Central memory CD4-positive, alpha-beta T cell (primary cell): Measurements from ENCODE around the gene MAPK7.

Source experiments
- DNase-seq: peaks from one replicate; pipeline ENCODE4 v3.0.0; 2022
- total RNA-seq, 3 experiments: gene quantifications; one replicate each; lab custom pipeline; 2026; lab: John Stamatoyannopoulos, UW

The MAPK7 gene
- 7.2 to 15.8 (median 15.0) reads per million in 3 experiments for total RNA-seq

GRCh38 chr17:19378416-19379360 lies at the start of gene MAPK7:
TSS of gene MAPK7 (plus strand) at chr17:19378498. CDS start at chr17:19378901, 403 bp downstream.
- no peak for DNase-seq

GRCh38 chr17:19329136-19329535 lies 49.2 kb upstream of the MAPK7 start:
- no peak for DNase-seq

GRCh38 chr17:19329839-19330238 lies 48.5 kb upstream of the MAPK7 start:
- no peak for DNase-seq

- DNase-seq = no peak
Measured at GRCh38 chr17:19330271-19330670, 48.0 kb upstream of the MAPK7 start.

GRCh38 chr17:19331134-19331533 lies 47.2 kb upstream of the MAPK7 start:
- DNase-seq = no peak

- DNase-seq = no peak
Measured at GRCh38 chr17:19331543-19332245, 46.6 kb upstream of the MAPK7 start.

GRCh38 chr17:19332371-19333131 lies 45.7 kb upstream of the MAPK7 start:
- no peak for DNase-seq

- no peak for DNase-seq
Measured at GRCh38 chr17:19333132-19333440, 45.2 kb upstream of the MAPK7 start.

- no peak for DNase-seq
Measured at GRCh38 chr17:19333736-19334290, 44.5 kb upstream of the MAPK7 start.

GRCh38 chr17:19334331-19334730 lies 44.0 kb upstream of the MAPK7 start:
- DNase-seq = no peak

GRCh38 chr17:19335951-19336631 lies 42.2 kb upstream of the MAPK7 start:
- DNase-seq = no peak

GRCh38 chr17:19336938-19337711 lies 41.2 kb upstream of the MAPK7 start:
- DNase-seq = no peak

GRCh38 chr17:19337712-19338023 lies 40.6 kb upstream of the MAPK7 start:
- DNase-seq = no peak

- DNase-seq = peak; percentile 60
Measured at GRCh38 chr17:19338031-19338990, 40.0 kb upstream of the MAPK7 start.

GRCh38 chr17:19339341-19339815 lies 38.9 kb upstream of the MAPK7 start:
- DNase-seq = no peak

- no peak for DNase-seq
Measured at GRCh38 chr17:19341211-19341631, 37.1 kb upstream of the MAPK7 start.

GRCh38 chr17:19341641-19342610 lies 36.4 kb upstream of the MAPK7 start:
- no peak for DNase-seq

GRCh38 chr17:19342611-19343255 lies 35.6 kb upstream of the MAPK7 start:
- no peak for DNase-seq

GRCh38 chr17:19343256-19343630 lies 35.1 kb upstream of the MAPK7 start:
- no peak for DNase-seq
